HEK293 (cell line): ENCODE results near the gene MFSD1.
A peak's percentile ranks its signal among the peaks of the same experiment; 100 is the strongest.

Experiments
- CTCF ChIA-PET: fragments of 350-600 bp; formaldehyde crosslinking; extraction: SDS; loops from one replicate; lab custom pipeline; 2021; ENCODE audit warnings: antibody characterized with exemption; lab: Yijun Ruan, JAX
- POLR2A ChIA-PET: fragments of 300-600 bp; formaldehyde crosslinking; extraction: SDS; loops from one replicate; lab custom pipeline; 2020; ENCODE audit warnings: antibody characterized with exemption, inconsistent platforms; lab: Yijun Ruan, JAX
- H3K27ac ChIP-seq: fragments of 200-500 bp; sonication (Bioruptor generic); 2 replicates; pipeline ENCODE4 v1.5.1; 2014; ENCODE audit warnings: low read depth, low read length, control low read depth, inconsistent platforms; ENCODE audit errors: extremely low read depth
- H3K36me3 ChIP-seq, 2 experiments: fragments of 200-500 bp in 1 of 2; sonication (Bioruptor generic) in 1 of 2; 1 replicate in 1 of 2; 2 replicates in 1 of 2; pipeline ENCODE4 v1.5.1; 2014 to 2017; ENCODE audit warnings: inconsistent platforms in 2 of 2, low read length in 2 of 2; ENCODE audit not compliant: control insufficient read depth in 2 of 2, insufficient read depth in 1 of 2
- H3K4me1 ChIP-seq: fragments of 200-500 bp; sonication (Bioruptor generic); 2 replicates; pipeline ENCODE4 v1.5.1; 2014; ENCODE audit warnings: mild to moderate bottlenecking, low read length, inconsistent platforms; ENCODE audit not compliant: control insufficient read depth, insufficient read depth
- H3K4me3 ChIP-seq: 2 replicates; pipeline ENCODE4 v1.5.1; 2011; ENCODE audit warnings: low read depth, mild to moderate bottlenecking, control low read depth, low read length, moderate library complexity
- H3K9me3 ChIP-seq: fragments of 200-500 bp; sonication (Bioruptor generic); 2 replicates; pipeline ENCODE4 v1.5.1; 2014; ENCODE audit warnings: low read depth, low read length, inconsistent platforms; ENCODE audit not compliant: control insufficient read depth, insufficient read depth
- BCL6B ChIP-seq: fragments of 450-650 bp; formaldehyde crosslinking; IDR thresholded peaks from 2 replicates; pipeline ENCODE4 v1.5.1; 2017; ENCODE audit warnings: missing biosample characterization, missing genetic modification characterization
- CTCF ChIP-seq: fragments of 450-650 bp; formaldehyde crosslinking; IDR thresholded peaks from 2 replicates; pipeline ENCODE4 v1.5.1; 2016; ENCODE audit warnings: missing biosample characterization, missing genetic modification characterization
- GLI4 ChIP-seq: fragments of 450-650 bp; formaldehyde crosslinking; IDR thresholded peaks from 2 replicates; pipeline ENCODE4 v1.5.1; 2016; ENCODE audit warnings: missing biosample characterization, missing genetic modification characterization
- HOXC10 ChIP-seq: sonication (generic); formaldehyde crosslinking; IDR thresholded peaks from 2 replicates; pipeline ENCODE4 v1.8.1; 2023; ENCODE audit warnings: mild to moderate bottlenecking, missing genetic modification reagents
- INSM2 ChIP-seq: fragments of 450-650 bp; formaldehyde crosslinking; IDR thresholded peaks from 2 replicates; pipeline ENCODE4 v1.5.1; 2016; ENCODE audit warnings: missing biosample characterization, missing genetic modification characterization
- SCRT1 ChIP-seq: fragments of 450-650 bp; formaldehyde crosslinking; IDR thresholded peaks from 2 replicates; pipeline ENCODE4 v1.5.1; 2016; ENCODE audit warnings: missing biosample characterization, missing genetic modification characterization, borderline replicate concordance
- SCRT2 ChIP-seq: fragments of 450-650 bp; formaldehyde crosslinking; IDR thresholded peaks from 2 replicates; pipeline ENCODE4 v1.5.1; 2016; ENCODE audit warnings: missing biosample characterization, missing genetic modification characterization
- SETDB1 ChIP-seq: IDR thresholded peaks from one replicate; pipeline ENCODE4 v1.6.1; 2017; ENCODE audit warnings: mild to moderate bottlenecking, low read length, moderate library complexity, mixed read lengths; ENCODE audit not compliant: insufficient read length
- ZBTB7A ChIP-seq: fragments of 450-650 bp; formaldehyde crosslinking; IDR thresholded peaks from 2 replicates; pipeline ENCODE4 v1.5.1; 2016; ENCODE audit warnings: low read depth, missing biosample characterization, missing genetic modification characterization
- ZFP37 ChIP-seq: fragments of 450-650 bp; formaldehyde crosslinking; IDR thresholded peaks from 2 replicates; pipeline ENCODE4 v1.5.1; 2016; ENCODE audit warnings: missing biosample characterization, missing genetic modification characterization
- ZIC2 ChIP-seq: fragments of 450-650 bp; formaldehyde crosslinking; IDR thresholded peaks from 2 replicates; pipeline ENCODE4 v1.5.1; 2016; ENCODE audit warnings: missing biosample characterization, missing genetic modification characterization
- ZNF10 ChIP-seq: fragments of 450-650 bp; formaldehyde crosslinking; IDR thresholded peaks from 2 replicates; pipeline ENCODE4 v1.5.1; 2017; ENCODE audit warnings: missing biosample characterization, missing genetic modification characterization
- ZNF146 ChIP-seq: fragments of 450-650 bp; formaldehyde crosslinking; IDR thresholded peaks from 2 replicates; pipeline ENCODE4 v1.5.1; 2016; ENCODE audit warnings: missing biosample characterization, missing genetic modification characterization
- ZNF2 ChIP-seq: fragments of 450-650 bp; formaldehyde crosslinking; IDR thresholded peaks from 2 replicates; pipeline ENCODE4 v1.5.1; 2016; ENCODE audit warnings: missing biosample characterization, missing genetic modification characterization
- ZNF266 ChIP-seq: fragments of 450-650 bp; formaldehyde crosslinking; IDR thresholded peaks from 2 replicates; pipeline ENCODE4 v1.5.1; 2016; ENCODE audit warnings: missing biosample characterization, missing genetic modification characterization, low read depth
- ZNF426 ChIP-seq: fragments of 450-650 bp; formaldehyde crosslinking; IDR thresholded peaks from 2 replicates; pipeline ENCODE4 v1.5.1; 2017; ENCODE audit warnings: missing biosample characterization, missing genetic modification characterization, mild to moderate bottlenecking, inconsistent platforms, moderate library complexity
- ZNF488 ChIP-seq: fragments of 450-650 bp; formaldehyde crosslinking; IDR thresholded peaks from 2 replicates; pipeline ENCODE4 v1.5.1; 2016; ENCODE audit warnings: missing biosample characterization, missing genetic modification characterization
- ZNF513 ChIP-seq: fragments of 450-650 bp; IDR thresholded peaks from 2 replicates; pipeline ENCODE4 v1.5.1; 2018; ENCODE audit warnings: missing biosample characterization, missing genetic modification characterization
- ZNF529 ChIP-seq: fragments of 450-650 bp; formaldehyde crosslinking; IDR thresholded peaks from 2 replicates; pipeline ENCODE4 v1.5.1; 2017; ENCODE audit warnings: missing genetic modification characterization, missing biosample characterization; ENCODE audit not compliant: insufficient replicate concordance
- ZNF544 ChIP-seq: fragments of 450-650 bp; formaldehyde crosslinking; IDR thresholded peaks from 2 replicates; pipeline ENCODE4 v1.5.0; 2017; ENCODE audit warnings: missing biosample characterization, missing genetic modification characterization
- ZNF548 ChIP-seq: fragments of 450-650 bp; formaldehyde crosslinking; IDR thresholded peaks from 2 replicates; pipeline ENCODE4 v1.5.1; 2016; ENCODE audit warnings: missing biosample characterization, missing genetic modification characterization
- ZNF626 ChIP-seq: fragments of 450-650 bp; sonication (Bioruptor Pico); formaldehyde crosslinking; IDR thresholded peaks from 2 replicates; pipeline ENCODE4 v1.5.1; 2018; ENCODE audit warnings: missing biosample characterization, missing genetic modification characterization, inconsistent platforms
- ZNF654 ChIP-seq: fragments of 450-650 bp; formaldehyde crosslinking; IDR thresholded peaks from 2 replicates; pipeline ENCODE4 v1.5.1; 2016; ENCODE audit warnings: low read depth, missing biosample characterization, missing genetic modification characterization
- ZNF707 ChIP-seq: fragments of 450-650 bp; formaldehyde crosslinking; IDR thresholded peaks from 2 replicates; pipeline ENCODE4 v1.5.1; 2016; ENCODE audit warnings: missing biosample characterization, missing genetic modification characterization

Gene MFSD1

GRCh38 chr3:158842976-158843375, 41.1 kb downstream of the MFSD1 start:
- H3K4me3 ChIP-seq: no peak overlapping the region
- no peaks in the 10 kb centered on the region for H3K36me3 ChIP-seq
- H3K27ac ChIP-seq: no peak overlapping the region
- ChIA-PET POLR2A (no interaction called here), CTCF (interaction anchor here (0.5 to 0.9 kb wide), 4 partner anchors 50 to 789 kb away, joined by 3 to 4 read pairs (median 4); no protein-coding TSS in a partner anchor)
- H3K4me1 ChIP-seq: no peaks in the 10 kb centered on the region
- no peaks in the 10 kb centered on the region for H3K9me3 ChIP-seq
- TF ChIP-seq ZNF146 (tag by site-specific recombination): no peak
- TF ChIP-seq BCL6B (tag by site-specific recombination): peak; percentile 40; the same call in 1 of the 2 replicates

- TF ChIP-seq ZNF707 (tag by site-specific recombination) (no peak), SCRT1 (tag by site-specific recombination) (0 out of 2 replicates have a peak, but pooled peaks have one; percentile 18), ZNF654 (tag by site-specific recombination) (peak; percentile 81), CTCF (tag by site-specific recombination) (peak; percentile 24; the same call in 1 of the 2 replicates)
- Histone ChIP-seq H3K36me3 (no peaks in the 10 kb centered on the region), H3K27ac (no peak overlapping the region), H3K9me3 (no peaks in the 10 kb centered on the region), H3K4me3 (no peak overlapping the region), H3K4me1 (no peaks in the 10 kb centered on the region)
- ChIA-PET CTCF (interaction anchor here (0.5 to 4.9 kb wide), 16 partner anchors 11 to 641 kb away, joined by 3 to 82 read pairs (median 3); no protein-coding TSS in a partner anchor), POLR2A (interaction anchor here (0.6 kb wide), 1 partner anchor 286 kb away, joined by 3 read pairs; no protein-coding TSS in a partner anchor)
These were observed 44.0 kb downstream of the MFSD1 start for GRCh38 chr3:158845765-158846350.

- Histone ChIP-seq H3K27ac (no peak overlapping the region), H3K9me3 (no peaks in the 10 kb centered on the region), H3K4me3 (no peak overlapping the region), H3K36me3 (no peaks in the 10 kb centered on the region), H3K4me1 (no peaks in the 10 kb centered on the region)
- CTCF ChIA-PET: interaction anchor here (0.7 to 4.9 kb wide), 9 partner anchors 10 to 474 kb away, joined by 3 to 82 read pairs (median 3); no protein-coding TSS in a partner anchor
- POLR2A ChIA-PET: no interaction called here
- no peak for TF ChIP-seq ZNF513 (tag by site-specific recombination)
- no peak for TF ChIP-seq ZFP37
- TF ChIP-seq ZNF266 (tag by site-specific recombination): no peak
- no peak for TF ChIP-seq ZNF2
- TF ChIP-seq INSM2 (tag by site-specific recombination): no peak
- no peak for TF ChIP-seq SCRT2 (tag by site-specific recombination)
- TF ChIP-seq SETDB1: no peak
- no peak for TF ChIP-seq ZNF426 (tag by site-specific recombination)
- no peak for TF ChIP-seq HOXC10 (CRISPR knock-in tag)
- TF ChIP-seq ZNF626 (tag by site-specific recombination): no peak
- no peak for TF ChIP-seq ZBTB7A (tag by site-specific recombination)
- no peak for TF ChIP-seq ZNF488 (tag by site-specific recombination)
- TF ChIP-seq ZNF529 (tag by site-specific recombination): no peak
- TF ChIP-seq GLI4: no peak
- TF ChIP-seq ZNF10 (tag by site-specific recombination): no peak
- no peak for TF ChIP-seq ZNF544 (tag by site-specific recombination)
- TF ChIP-seq ZNF548 (tag by site-specific recombination): no peak
- TF ChIP-seq ZIC2 (tag by site-specific recombination): no peak
These were observed 45.1 kb downstream of the MFSD1 start for GRCh38 chr3:158846803-158847451.
